ENCODE results near the gene YWHAG.
"Not testable (repeated sequence)": the region's sequence is repeated elsewhere in the genome, so short reads cannot be mapped to it uniquely, and the experiment has no call there.

Gene YWHAG

GRCh38 chr7:76377186-76377918 lies 18.6 kb upstream of the YWHAG start:
- DNase-seq (ENCODE audit: low read depth): no peak

- no peak for DNase-seq (ENCODE audit: low read depth)
Observed at GRCh38 chr7:76375251-76375650, 16.5 kb upstream of the YWHAG start.

GRCh38 chr7:76372984-76373833 lies 14.4 kb upstream of the YWHAG start:
- DNase-seq (ENCODE audit: low read depth): no peak

GRCh38 chr7:76371396-76371795 lies 12.6 kb upstream of the YWHAG start:
- DNase-seq (ENCODE audit: low read depth): no peak

- DNase-seq (ENCODE audit: low read depth): no peak
Observed at GRCh38 chr7:76369018-76369417, 10.2 kb upstream of the YWHAG start.

- no peak for DNase-seq (ENCODE audit: low read depth)
Observed at GRCh38 chr7:76368190-76368589, 9.4 kb upstream of the YWHAG start.

GRCh38 chr7:76364198-76364584 lies 5.4 kb upstream of the YWHAG start:
- no peak for DNase-seq (ENCODE audit: low read depth)

- DNase-seq (ENCODE audit: low read depth): not testable (repeated sequence)
Observed at GRCh38 chr7:76363754-76364153, 5.0 kb upstream of the YWHAG start.

GRCh38 chr7:76359978-76360638 lies 1.3 kb upstream of the YWHAG start:
- DNase-seq (ENCODE audit: low read depth): no peak

- peak; percentile 92 for DNase-seq (ENCODE audit: low read depth)
Observed at GRCh38 chr7:76359111-76359977, 553 bp upstream of the YWHAG start.

GRCh38 chr7:76358011-76358480 lies 745 bp downstream of the YWHAG start:
- no peak for DNase-seq (ENCODE audit: low read depth)

GRCh38 chr7:76357475-76358010 lies 1.2 kb downstream of the YWHAG start:
- no peak for DNase-seq (ENCODE audit: low read depth)

GRCh38 chr7:76356823-76357222 lies 2.0 kb downstream of the YWHAG start:
- DNase-seq (ENCODE audit: low read depth): no peak

GRCh38 chr7:76356115-76356514 lies 2.7 kb downstream of the YWHAG start:
- no peak for DNase-seq (ENCODE audit: low read depth)

- no peak for DNase-seq (ENCODE audit: low read depth)
Observed at GRCh38 chr7:76354981-76355730, 3.6 kb downstream of the YWHAG start.

- no peak for DNase-seq (ENCODE audit: low read depth)
Observed at GRCh38 chr7:76354516-76354915, 4.3 kb downstream of the YWHAG start.

GRCh38 chr7:76353744-76354143 lies 5.0 kb downstream of the YWHAG start:
- no peak for DNase-seq (ENCODE audit: low read depth)

- no peak for DNase-seq (ENCODE audit: low read depth)
Observed at GRCh38 chr7:76352193-76352592, 6.6 kb downstream of the YWHAG start.

- DNase-seq (ENCODE audit: low read depth): no peak
Observed at GRCh38 chr7:76351372-76351771, 7.4 kb downstream of the YWHAG start.

GRCh38 chr7:76349313-76349885 lies 9.4 kb downstream of the YWHAG start:
- no peak for DNase-seq (ENCODE audit: low read depth)

Measured in HS-27A (cell line).